SH-SY5Y (cell line): ENCODE measurements around the gene OR2F1.

Experiments used
- GATA2 ChIP-seq: IDR thresholded peaks from 2 replicates; pipeline ENCODE4 v1.6.1; 2011; ENCODE audit warnings: mild to moderate bottlenecking, low read depth, low read length
- GATA3 ChIP-seq: IDR thresholded peaks from 2 replicates; pipeline ENCODE4 v1.6.1; 2011; ENCODE audit warnings: low read depth, mild to moderate bottlenecking, low read length, moderate library complexity

DNA sequence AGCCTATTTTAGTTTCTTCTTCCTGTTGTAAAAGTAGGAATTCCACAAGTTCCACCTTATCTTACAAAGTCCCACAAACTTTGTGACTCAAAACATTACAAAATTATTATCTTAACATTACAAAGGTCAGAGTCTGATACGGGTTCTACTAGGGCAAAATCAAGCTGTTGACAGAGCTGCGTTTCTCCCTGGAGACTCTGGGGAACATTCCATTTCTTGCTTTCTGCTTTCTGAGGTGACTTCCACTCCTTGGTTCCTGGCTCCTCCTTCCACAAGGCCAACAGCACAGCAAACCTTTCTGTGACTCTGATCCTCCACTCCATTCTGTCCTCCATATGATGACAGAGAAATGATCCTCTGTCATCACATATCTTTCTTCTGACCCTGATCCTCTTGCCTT is 10.6 kb downstream of the OR2F1 start:
- TF ChIP-seq GATA3, result no peak
- TF ChIP-seq GATA2, result no peak
